ENCODE data around the gene C6. TPM values are rescaled to one million over a fixed set of nuclear protein-coding genes. Genes with fewer than 3 reads are reported as not detected.

The C6 gene
- total RNA-seq, 1 experiment from 2014 or later = 0.37 TPM

- Histone ChIP-seq H3K27me3 (ENCODE audit: insufficient read depth, low read length) (no peaks in the 10 kb centered on the region), H4K20me1 (ENCODE audit: insufficient read depth) (no peaks in the 10 kb centered on the region), H3K4me2 (ENCODE audit: low read length) (no peak overlapping the region), H3K4me1 (ENCODE audit: control insufficient read depth in 1 of 2, insufficient read depth in 2 of 2, low read length in 2 of 2) (no peaks in the 10 kb centered on the region), H3K36me3 (ENCODE audit: control insufficient read depth in 1 of 2, insufficient read depth in 2 of 2, low read length in 2 of 2) (no peaks in the 10 kb centered on the region), H2AFZ (ENCODE audit: low read depth, low read length, poor library complexity, severe bottlenecking) (no peak overlapping the region), H3K9me2 (ENCODE audit: insufficient read depth) (no peaks in the 10 kb centered on the region), H3K79me2 (ENCODE audit: insufficient read depth, low read length) (no peaks in the 10 kb centered on the region), H3K9me3 (ENCODE audit: control insufficient read depth in 1 of 2, insufficient read depth in 1 of 2, low read depth in 1 of 2, low read length in 2 of 2) (no peaks in the 10 kb centered on the region), H3K27ac (ENCODE audit: low read depth, low read length) (no peak overlapping the region), H3K4me3 (replicated peaks in 1 of 2; ENCODE audit: low read depth in 1 of 2, low read length in 2 of 2) (no peak overlapping the region), H3K9ac (ENCODE audit: low read length) (no peak overlapping the region)
- ATAC-seq (no peak), DNase-seq (ENCODE audit: low read depth, low spot score) (no peak)
- intact Hi-C loops (cut with micrococcal nuclease) = no loop called here
- ChIA-PET RAD21 (ENCODE audit: low non-redundant PET in 1 of 2, low total read pairs in 2 of 2, uncharacterized antibody in 2 of 2, unreplicated experiment in 2 of 2) (no interaction called here), POLR2A (no interaction called here), CTCF (no interaction called here)
- BruUV-seq (replicated peaks) = no TSS peak
- no peak for TF ChIP-seq SP1 (IDR thresholded peaks at IDR 0.05; ENCODE audit: low read depth)
Observed at GRCh38 chr5:41214182-41214581, 850 bp upstream of the C6 start.

- no peaks in the 10 kb centered on the region for H3K9me3 ChIP-seq (ENCODE audit: control insufficient read depth in 1 of 2, insufficient read depth in 1 of 2, low read depth in 1 of 2, low read length in 2 of 2)
- H4K20me1 ChIP-seq (ENCODE audit: insufficient read depth) = no peaks in the 10 kb centered on the region
- DNase-seq (ENCODE audit: low read depth, low spot score) (no peak), ATAC-seq (no peak)
- no peak overlapping the region for H2AFZ ChIP-seq (ENCODE audit: low read depth, low read length, poor library complexity, severe bottlenecking)
- H3K79me2 ChIP-seq (ENCODE audit: insufficient read depth, low read length) = no peaks in the 10 kb centered on the region
- no peaks in the 10 kb centered on the region for H3K36me3 ChIP-seq (ENCODE audit: control insufficient read depth in 1 of 2, insufficient read depth in 2 of 2, low read length in 2 of 2)
- no TSS peak for BruUV-seq (replicated peaks)
- no peaks in the 10 kb centered on the region for H3K4me1 ChIP-seq (ENCODE audit: control insufficient read depth in 1 of 2, insufficient read depth in 2 of 2, low read length in 2 of 2)
- no peak overlapping the region for H3K4me2 ChIP-seq (ENCODE audit: low read length)
- H3K27ac ChIP-seq (ENCODE audit: low read depth, low read length) = no peak overlapping the region
- H3K27me3 ChIP-seq (ENCODE audit: insufficient read depth, low read length) = no peaks in the 10 kb centered on the region
- H3K9me2 ChIP-seq (ENCODE audit: insufficient read depth) = no peaks in the 10 kb centered on the region
- H3K9ac ChIP-seq (ENCODE audit: low read length) = no peak overlapping the region
- TF ChIP-seq ELF1 (IDR thresholded peaks at IDR 0.05; ENCODE audit: borderline replicate concordance, low read depth) = no peak
- TF ChIP-seq MAX (IDR thresholded peaks at IDR 0.05) = no peak
- no peak for TF ChIP-seq TCF7L2 (IDR thresholded peaks at IDR 0.05; ENCODE audit: borderline replicate concordance, extremely low read depth, insufficient read depth, insufficient read length)
- TF ChIP-seq POLR2A (IDR thresholded peaks at IDR 0.05; ENCODE audit: borderline replicate concordance, extremely low read depth, insufficient read depth, insufficient read length) = no peak
- TF ChIP-seq SP1 (IDR thresholded peaks at IDR 0.05; ENCODE audit: low read depth) = no peak
- TF ChIP-seq CTCF (IDR thresholded peaks at IDR 0.05 in 2 of 3, conservative IDR thresholded peaks at IDR 0.05 in 1 of 3; ENCODE audit: borderline replicate concordance in 1 of 3, insufficient read depth in 1 of 3, low read depth in 2 of 3, low read length in 2 of 3) = no peak
- no peak for TF ChIP-seq ATF3 (IDR thresholded peaks at IDR 0.05)
- TF ChIP-seq SIN3A (IDR thresholded peaks at IDR 0.05; ENCODE audit: low read depth) = no peak
- no peak for TF ChIP-seq YY1 (IDR thresholded peaks at IDR 0.05; ENCODE audit: extremely low read depth, insufficient replicate concordance, low read depth, low read length)
- TF ChIP-seq SRF (IDR thresholded peaks at IDR 0.05; ENCODE audit: low read depth) = no peak
- no peak for TF ChIP-seq ZNF274 (IDR thresholded peaks at IDR 0.05; ENCODE audit: low read depth, low read length)
- no peak for TF ChIP-seq FOSL1 (IDR thresholded peaks at IDR 0.05; ENCODE audit: low read depth)
- ChIA-PET CTCF (no interaction called here), RAD21 (ENCODE audit: low non-redundant PET in 1 of 2, low total read pairs in 2 of 2, uncharacterized antibody in 2 of 2, unreplicated experiment in 2 of 2) (no interaction called here), POLR2A (no interaction called here)
- intact Hi-C loops (cut with micrococcal nuclease) = no loop called here
- no peak overlapping the region for H3K4me3 ChIP-seq (replicated peaks in 1 of 2; ENCODE audit: low read depth in 1 of 2, low read length in 2 of 2)
Observed at GRCh38 chr5:41212935-41213334, 397 bp downstream of the C6 start.

Data from HCT116 (cell line).